C4-2B (cell line): ENCODE data around the gene UBA1.

Source experiments
- CTCF ChIP-seq: fragments of 450-650 bp; conservative IDR thresholded peaks from 2 replicates; pipeline ENCODE4 v1.5.1; 2017; ENCODE audit warnings: mild to moderate bottlenecking
- ZFX ChIP-seq: fragments of 450-650 bp; IDR thresholded peaks from 2 replicates; pipeline ENCODE4 v1.6.1; 2017

- TF ChIP-seq CTCF (no peak), ZFX (no peak)
Measured at GRCh38 chrX:47233333-47234113, 39.9 kb downstream of the UBA1 start.
